Gastroesophageal sphincter (tissue), 4 donors: ENCODE data around the gene CCDC85A. TPM values are rescaled to one million over a fixed set of nuclear protein-coding genes. Genes with fewer than 3 reads are reported as not detected.

Source experiments
- ATAC-seq: fragments of 150-250 bp; one replicate; pipeline ENCODE4 v1.9.1; 2016; ENCODE audit warnings: mild to moderate bottlenecking, moderate library complexity
- H3K27ac ChIP-seq, 4 donors: fragments of 200-600 bp; sonication (generic) in 3 of 4; 1 replicate in 3 of 4; 2 replicates in 1 of 4; pipeline ENCODE4 v1.5.1; 2016 to 2019
- H3K27me3 ChIP-seq: fragments of 200-600 bp; sonication (generic); one replicate; pipeline ENCODE4 v1.5.1; 2019
- H3K36me3 ChIP-seq, 2 donors: fragments of 200-600 bp; sonication (generic); one replicate each; pipeline ENCODE4 v1.5.1; 2019; ENCODE audit warnings: control low read depth in 1 of 2
- H3K4me1 ChIP-seq, 3 donors: fragments of 200-600 bp; sonication (generic); 1 replicate in 2 of 3; 2 replicates in 1 of 3; pipeline ENCODE4 v1.5.1; 2016 to 2019; ENCODE audit warnings: control low read depth in 2 of 3
- H3K4me3 ChIP-seq, 2 donors: fragments of 200-600 bp; sonication (generic); one replicate each; pipeline ENCODE4 v1.5.1; 2019; ENCODE audit warnings: mild to moderate bottlenecking in 1 of 2, moderate library complexity in 1 of 2
- H3K9me3 ChIP-seq, 3 donors: fragments of 200-600 bp; sonication (generic); one replicate each; pipeline ENCODE4 v1.5.1; 2017 to 2019; ENCODE audit warnings: control low read depth in 2 of 3
- EP300 ChIP-seq: sonication (generic); formaldehyde crosslinking; IDR thresholded peaks from one replicate; pipeline ENCODE4 v1.6.1; 2017; ENCODE audit warnings: antibody characterized with exemption, mild to moderate bottlenecking
- POLR2A ChIP-seq, 2 donors: fragments of 450-650 bp; IDR thresholded peaks; one replicate each; pipeline ENCODE4 v1.6.1; 2017; ENCODE audit warnings: antibody characterized with exemption in 2 of 2, mild to moderate bottlenecking in 2 of 2, moderate library complexity in 1 of 2
- POLR2AphosphoS5 ChIP-seq: sonication (generic); formaldehyde crosslinking; IDR thresholded peaks from one replicate; pipeline ENCODE4 v1.6.1; 2017; ENCODE audit warnings: antibody characterized with exemption
- WGBS, 2 donors: methylation state at CpG; one replicate each; pipeline ENCODE4 v1.1.5; 2018; ENCODE audit warnings: low coverage in 1 of 2; 5-methylcytosine and 5-hydroxymethylcytosine counted together
- total RNA-seq, 4 donors: library from RNA; depleted of rRNA; stranded (reverse); fragments of >200 nt; gene quantifications; one replicate each; pipeline ENCODE4 v1.1.0, GENCODE V29; 2016
- TF ChIP-seq, protein P1 (sequence below), 4 experiments: fragments of 200-600 bp in 2 of 4; fragments of 450-650 bp in 2 of 4; sonication (generic) in 1 of 4; IDR thresholded peaks; one replicate each; pipeline ENCODE4 v1.5.1; 2017 to 2019; ENCODE audit warnings: antibody characterized with exemption in 4 of 4, mild to moderate bottlenecking in 2 of 4, moderate library complexity in 2 of 4

Gene CCDC85A
- total RNA-seq, 4 donors from 2014 or later = 2.6 to 7.0 (median 4.8) TPM

DNA sequence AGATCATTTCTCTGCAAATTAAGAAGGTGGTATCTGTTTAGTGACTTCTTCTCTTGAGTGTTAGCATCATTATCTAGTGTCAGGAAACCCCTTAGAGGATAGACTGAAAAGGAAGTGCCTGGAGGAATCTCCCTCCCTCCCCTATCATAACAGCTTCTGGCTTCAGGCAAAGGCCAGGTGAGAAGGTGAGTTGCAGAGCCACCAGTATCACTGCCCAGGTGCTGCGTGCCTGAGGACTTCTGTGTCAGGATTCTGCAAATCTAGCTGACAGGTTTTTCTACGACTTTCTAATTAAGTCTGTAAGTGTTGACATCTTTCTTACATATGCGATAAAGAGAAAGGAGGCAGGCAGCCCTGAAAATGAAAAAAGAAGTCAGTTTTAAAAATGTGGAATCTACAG is 111.9 kb downstream of the CCDC85A start:
- H3K4me1 ChIP-seq = no peaks in the 10 kb centered on the region
- 64 to 71% methylated on average over 3 of the region's 3 CpGs for WGBS, 2 donors

DNA sequence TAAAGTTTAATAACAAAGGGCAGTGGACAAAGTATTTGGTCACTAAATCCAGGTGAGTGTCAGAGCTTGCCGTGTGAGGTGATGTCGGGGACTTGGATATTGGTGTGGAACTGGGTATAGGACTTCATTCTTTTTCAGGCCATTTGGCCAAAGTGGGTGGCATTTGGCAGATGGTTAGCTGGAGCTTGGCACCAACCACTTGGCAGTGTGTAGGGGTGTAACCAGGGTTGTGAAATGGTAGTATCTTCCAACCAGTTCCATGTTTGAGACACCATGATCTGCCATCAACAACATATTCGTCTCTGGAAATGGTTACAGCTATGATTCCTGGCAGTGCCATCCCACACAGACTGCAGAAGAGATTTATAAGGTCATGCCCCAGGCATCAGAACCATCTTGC is 113.9 kb downstream of the CCDC85A start:
- no peaks in the 10 kb centered on the region for H3K36me3 ChIP-seq
- no peaks in the 10 kb centered on the region for H3K4me1 ChIP-seq
- H3K27me3 ChIP-seq = no peaks in the 10 kb centered on the region
- H3K27ac ChIP-seq = no peak overlapping the region
- H3K4me3 ChIP-seq = no peak overlapping the region
- WGBS, 2 donors = 87 to 92% methylated on average over 3 of the region's 3 CpGs
- TF ChIP-seq POLR2AphosphoS5 (no peak), EP300 (no peak), POLR2A (IDR thresholded peaks at IDR 0.05) (no peak)
- TF ChIP-seq, protein P1, sequence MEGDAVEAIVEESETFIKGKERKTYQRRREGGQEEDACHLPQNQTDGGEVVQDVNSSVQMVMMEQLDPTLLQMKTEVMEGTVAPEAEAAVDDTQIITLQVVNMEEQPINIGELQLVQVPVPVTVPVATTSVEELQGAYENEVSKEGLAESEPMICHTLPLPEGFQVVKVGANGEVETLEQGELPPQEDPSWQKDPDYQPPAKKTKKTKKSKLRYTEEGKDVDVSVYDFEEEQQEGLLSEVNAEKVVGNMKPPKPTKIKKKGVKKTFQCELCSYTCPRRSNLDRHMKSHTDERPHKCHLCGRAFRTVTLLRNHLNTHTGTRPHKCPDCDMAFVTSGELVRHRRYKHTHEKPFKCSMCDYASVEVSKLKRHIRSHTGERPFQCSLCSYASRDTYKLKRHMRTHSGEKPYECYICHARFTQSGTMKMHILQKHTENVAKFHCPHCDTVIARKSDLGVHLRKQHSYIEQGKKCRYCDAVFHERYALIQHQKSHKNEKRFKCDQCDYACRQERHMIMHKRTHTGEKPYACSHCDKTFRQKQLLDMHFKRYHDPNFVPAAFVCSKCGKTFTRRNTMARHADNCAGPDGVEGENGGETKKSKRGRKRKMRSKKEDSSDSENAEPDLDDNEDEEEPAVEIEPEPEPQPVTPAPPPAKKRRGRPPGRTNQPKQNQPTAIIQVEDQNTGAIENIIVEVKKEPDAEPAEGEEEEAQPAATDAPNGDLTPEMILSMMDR (IDR thresholded peaks at IDR 0.05) = no peak
- H3K9me3 ChIP-seq = no peaks in the 10 kb centered on the region
- no peak for ATAC-seq

More for the DNA sequence above, 111.9 kb downstream of the CCDC85A start:
- Histone ChIP-seq H3K27me3 (no peaks in the 10 kb centered on the region), H3K36me3 (no peaks in the 10 kb centered on the region), H3K9me3 (no peaks in the 10 kb centered on the region), H3K4me3 (no peak overlapping the region), H3K27ac (no peak overlapping the region)
- no peak for ATAC-seq
- TF ChIP-seq POLR2AphosphoS5 = no peak

DNA sequence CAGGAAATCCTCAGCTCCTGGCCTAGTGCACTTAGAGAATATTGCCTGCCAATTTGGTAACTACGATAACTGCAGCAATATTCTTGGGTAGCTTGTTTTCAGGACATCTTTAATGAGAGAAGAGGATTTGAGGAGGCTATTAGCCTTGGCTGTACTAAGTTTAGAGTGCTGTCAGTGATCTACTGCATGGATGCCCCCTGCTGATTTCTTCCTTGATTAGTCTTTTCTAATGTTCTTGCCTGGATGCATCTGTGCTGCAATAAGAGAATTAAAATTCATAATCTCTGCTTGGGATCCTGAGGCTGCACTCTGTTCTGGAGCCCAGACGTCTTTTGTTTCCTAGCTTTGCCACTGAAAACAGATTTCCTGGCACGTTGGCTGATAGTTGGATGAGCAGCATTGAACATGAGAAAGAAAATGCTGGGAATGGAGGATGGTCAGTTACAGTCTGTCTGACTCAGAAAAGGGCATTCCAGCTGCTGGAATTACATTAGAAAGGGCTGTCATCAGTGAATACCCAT is 115.4 kb downstream of the CCDC85A start:
- Histone ChIP-seq H3K27ac (no peak overlapping the region), H3K4me1 (no peaks in the 10 kb centered on the region), H3K4me3 (no peak overlapping the region), H3K36me3 (no peaks in the 10 kb centered on the region), H3K27me3 (no peaks in the 10 kb centered on the region), H3K9me3 (no peaks in the 10 kb centered on the region)
- no peak for TF ChIP-seq POLR2A (IDR thresholded peaks at IDR 0.05)
- TF ChIP-seq, protein P1 (IDR thresholded peaks at IDR 0.05) = no peak
- TF ChIP-seq EP300 = no peak
- no peak for TF ChIP-seq POLR2AphosphoS5
- 42% methylated on average over 3 of the region's 3 CpGs; no CpG with 5 or more reads in 1 of the 2 donors for WGBS, 2 donors
- ATAC-seq = no peak

DNA sequence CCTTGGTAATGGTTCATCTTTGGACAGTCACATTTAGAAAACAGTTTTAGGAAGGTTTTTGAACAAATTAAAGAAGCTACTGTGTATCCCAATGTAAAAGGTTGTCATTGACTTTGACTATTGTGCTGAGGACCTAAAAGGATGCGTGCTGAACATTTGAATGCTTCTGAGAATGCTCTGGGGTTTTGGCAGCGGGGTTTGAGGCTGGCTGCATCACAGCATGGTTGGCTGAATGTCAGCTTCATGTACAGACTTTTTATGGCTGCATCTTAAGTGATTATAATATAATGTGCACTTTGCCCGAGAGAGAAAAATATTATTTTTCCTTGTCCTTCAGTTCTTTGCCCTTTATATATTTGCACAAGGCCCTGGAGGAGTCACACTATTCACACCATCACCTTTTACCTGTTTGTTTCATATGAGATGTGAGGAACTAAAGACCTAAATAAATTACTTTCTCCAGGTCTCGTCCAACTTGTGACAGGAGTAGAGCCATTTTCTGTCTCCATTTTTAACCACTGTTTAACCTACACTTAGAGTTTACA is 125.9 kb downstream of the CCDC85A start:
- Histone ChIP-seq H3K27me3 (no peaks in the 10 kb centered on the region), H3K4me1 (no peaks in the 10 kb centered on the region), H3K9me3 (no peaks in the 10 kb centered on the region), H3K36me3 (no peaks in the 10 kb centered on the region), H3K4me3 (no peak overlapping the region), H3K27ac (no peak overlapping the region)
- 49 to 59% methylated on average over 4 of the region's 4 CpGs for WGBS, 2 donors
- no peak for TF ChIP-seq POLR2AphosphoS5
- ATAC-seq = no peak

- Histone ChIP-seq H3K36me3 (no peaks in the 10 kb centered on the region), H3K4me1 (no peaks in the 10 kb centered on the region), H3K27me3 (no peaks in the 10 kb centered on the region), H3K27ac (no peak overlapping the region), H3K4me3 (no peak overlapping the region), H3K9me3 (no peaks in the 10 kb centered on the region)
- 36% methylated on average over 1 of the region's 1 CpG; no CpG with 5 or more reads in 1 of the 2 donors for WGBS, 2 donors
- ATAC-seq = no peak
- TF ChIP-seq, protein P1 (IDR thresholded peaks at IDR 0.05) = no peak
- no peak for TF ChIP-seq POLR2AphosphoS5
These were observed 129.7 kb downstream of the CCDC85A start for GRCh38 chr2:56313500-56313921.

GRCh38 chr2:56314371-56314770 is 130.6 kb downstream of the CCDC85A start:
- ATAC-seq = no peak
- Histone ChIP-seq H3K4me1 (no peaks in the 10 kb centered on the region), H3K27ac (no peak overlapping the region), H3K4me3 (no peak overlapping the region), H3K27me3 (no peaks in the 10 kb centered on the region), H3K9me3 (no peaks in the 10 kb centered on the region), H3K36me3 (no peaks in the 10 kb centered on the region)
- WGBS, 2 donors = 25 to 44% methylated on average over 1 of the region's 1 CpG
- TF ChIP-seq EP300 (no peak), POLR2A (IDR thresholded peaks at IDR 0.05) (no peak), POLR2AphosphoS5 (no peak)
- TF ChIP-seq, protein P1 (IDR thresholded peaks at IDR 0.05) = no peak
